Islet precursor cell (in vitro differentiated cells): Measurements from ENCODE around the gene PLSCR4.
"Not testable (repeated sequence)": the region's sequence is repeated elsewhere in the genome, so short reads cannot be mapped to it uniquely, and the experiment has no call there.

ENCODE experiments used
- DNase-seq: peaks from one replicate; pipeline ENCODE4 v3.0.0-alpha.2; 2018

The PLSCR4 gene

DNA sequence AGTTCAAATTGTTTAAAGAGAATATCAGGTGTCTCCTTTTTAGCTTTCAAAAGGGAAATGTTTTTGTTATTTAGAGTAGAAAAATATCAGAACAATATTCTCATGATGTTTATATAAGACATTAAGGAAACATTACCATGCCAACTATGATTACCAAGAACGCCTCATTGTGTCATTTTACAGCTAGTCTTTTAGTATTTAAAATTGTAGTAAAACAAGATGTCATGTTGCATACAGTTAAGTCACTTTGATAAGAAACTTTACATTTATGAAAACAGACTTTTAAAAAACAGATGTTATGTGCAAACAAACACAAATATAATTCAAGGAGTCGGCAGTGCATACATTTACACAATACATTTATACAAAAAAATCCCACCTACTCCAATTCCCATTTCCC is 4.4 kb downstream of the PLSCR4 start:
- no peak for DNase-seq

- no peak for DNase-seq
These were observed 7.3 kb downstream of the PLSCR4 start for GRCh38 chr3:146243559-146243958.

- DNase-seq = no peak
These were observed 9.2 kb downstream of the PLSCR4 start for GRCh38 chr3:146241523-146242240.

GRCh38 chr3:146233487-146233886 is 17.4 kb downstream of the PLSCR4 start:
- no peak for DNase-seq

DNA sequence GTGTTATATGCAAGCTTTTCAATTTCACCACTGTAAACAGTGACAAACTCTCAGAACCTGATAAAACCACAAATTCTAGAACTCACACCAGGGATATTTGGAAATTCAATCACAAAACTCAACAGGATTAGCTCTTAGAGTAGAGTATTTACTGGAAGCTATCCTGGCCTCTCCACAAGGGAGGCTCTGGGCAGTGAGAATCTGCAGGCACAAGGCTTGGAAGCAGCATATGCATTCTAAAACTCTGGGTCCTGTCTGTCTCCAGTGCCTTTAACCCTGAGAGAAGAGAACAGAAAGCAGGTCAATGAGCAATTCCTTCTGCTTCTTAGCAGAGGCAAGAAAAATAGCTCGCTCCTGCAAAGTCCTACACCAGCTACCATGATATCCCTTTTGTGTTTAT is 23.4 kb downstream of the PLSCR4 start:
- DNase-seq = no peak

- no peak for DNase-seq
These were observed 24.0 kb downstream of the PLSCR4 start for GRCh38 chr3:146226881-146227280.

DNA sequence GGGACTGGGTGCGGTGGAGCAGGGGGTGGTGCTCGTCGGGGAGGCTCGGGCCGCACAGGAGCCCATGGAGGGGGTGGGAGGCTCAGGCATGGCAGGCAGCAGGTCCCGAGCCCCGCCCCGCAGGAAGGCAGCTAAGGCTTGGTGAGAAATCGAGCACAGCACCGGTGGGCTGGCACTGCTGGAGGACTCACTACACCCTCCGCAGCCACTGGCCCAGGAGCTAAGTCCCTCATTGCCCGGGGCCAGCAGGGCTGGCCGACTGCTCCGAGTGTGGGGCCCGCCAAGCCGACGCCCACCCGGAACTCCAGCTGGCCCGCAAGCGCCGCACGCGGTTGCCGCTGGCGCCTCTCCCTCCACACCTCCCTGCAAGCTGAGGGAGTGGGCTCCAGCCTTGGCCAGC is 25.4 kb downstream of the PLSCR4 start:
- DNase-seq = not testable (repeated sequence)

DNA sequence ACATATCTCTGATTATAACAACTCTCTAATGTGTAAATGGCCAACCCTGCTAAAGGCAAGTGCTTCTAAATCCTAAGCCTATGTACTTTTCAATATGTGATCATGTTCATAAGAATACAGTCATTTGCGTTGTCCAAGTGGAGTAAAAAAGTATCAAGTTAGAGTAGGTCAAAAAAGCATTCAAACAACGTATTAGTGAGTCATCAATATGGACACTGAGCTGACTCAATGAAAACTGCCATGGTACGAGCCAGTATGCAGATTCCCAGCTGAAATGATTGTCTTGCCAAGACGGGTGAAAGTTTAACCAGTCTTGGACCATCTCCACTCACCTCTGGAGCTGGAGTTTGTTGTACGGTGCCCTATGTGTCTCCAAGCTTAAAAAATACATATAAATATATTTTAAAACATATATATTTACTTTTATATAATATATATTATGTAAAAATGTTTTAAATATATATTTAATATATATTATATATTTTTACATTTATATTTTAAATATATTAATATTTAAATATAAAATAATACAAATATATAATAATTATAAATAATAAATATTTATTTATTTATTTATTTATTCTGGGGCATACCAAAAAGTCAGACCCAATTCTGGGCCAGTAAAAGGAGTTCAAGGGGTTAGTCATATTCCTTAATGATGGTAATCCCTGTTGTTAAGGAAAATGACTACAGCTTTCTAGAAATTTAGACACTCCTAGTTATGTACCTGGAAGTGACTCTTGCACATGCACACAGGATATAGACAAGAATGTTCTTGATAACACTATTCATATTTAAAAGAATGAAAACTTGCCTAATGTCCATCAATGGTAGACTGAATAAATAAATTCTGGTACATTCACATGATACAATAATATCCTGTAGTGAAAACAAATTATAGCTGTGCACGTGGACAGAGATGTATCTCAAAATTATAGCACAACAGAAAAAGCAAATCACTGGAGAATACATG is 27.2 kb downstream of the PLSCR4 start:
- no peak for DNase-seq

GRCh38 chr3:146222204-146223046 is 28.5 kb downstream of the PLSCR4 start:
- peak; percentile 71 for DNase-seq

DNA sequence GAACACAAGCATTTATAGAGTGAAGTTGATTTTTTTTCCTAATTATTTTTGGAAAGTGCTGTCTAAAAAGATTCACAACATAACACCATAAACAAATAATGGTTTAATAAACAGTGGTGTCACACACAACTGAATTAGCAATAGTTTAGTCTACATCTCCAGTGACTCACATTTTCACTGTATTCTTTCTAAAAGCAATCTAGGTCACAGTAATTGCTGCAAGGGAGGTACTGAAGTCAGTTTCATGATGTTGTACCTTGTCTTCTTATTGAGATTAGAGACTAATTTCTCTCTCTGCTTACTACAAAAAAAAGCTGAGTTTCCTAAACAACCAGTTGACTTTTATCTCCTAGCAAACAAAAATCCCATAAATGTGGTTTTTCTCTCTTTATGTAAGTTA is 29.6 kb downstream of the PLSCR4 start:
- no peak for DNase-seq

GRCh38 chr3:146218880-146219866 is 31.7 kb downstream of the PLSCR4 start:
- no peak for DNase-seq

GRCh38 chr3:146217324-146217723 is 33.6 kb downstream of the PLSCR4 start:
- DNase-seq = no peak

DNA sequence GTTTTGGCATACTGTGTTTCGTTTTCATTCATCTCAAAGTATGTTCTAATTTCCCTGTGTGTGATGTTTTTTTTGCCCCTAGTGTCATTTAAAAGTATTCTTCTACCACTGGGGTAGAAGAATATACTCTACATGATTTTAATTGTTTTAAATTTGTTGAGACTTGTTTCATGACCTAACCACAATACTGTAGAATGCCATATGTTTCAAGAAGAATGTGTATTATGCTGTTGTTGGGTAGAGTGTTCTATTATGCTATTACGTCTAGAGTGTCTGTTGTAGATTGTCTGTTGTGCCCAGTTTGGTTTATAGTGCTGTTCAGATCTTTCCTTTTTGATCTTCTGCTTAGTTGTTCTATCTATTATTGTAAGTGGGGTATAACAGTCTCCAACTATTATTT is 36.4 kb downstream of the PLSCR4 start:
- no peak for DNase-seq

DNA sequence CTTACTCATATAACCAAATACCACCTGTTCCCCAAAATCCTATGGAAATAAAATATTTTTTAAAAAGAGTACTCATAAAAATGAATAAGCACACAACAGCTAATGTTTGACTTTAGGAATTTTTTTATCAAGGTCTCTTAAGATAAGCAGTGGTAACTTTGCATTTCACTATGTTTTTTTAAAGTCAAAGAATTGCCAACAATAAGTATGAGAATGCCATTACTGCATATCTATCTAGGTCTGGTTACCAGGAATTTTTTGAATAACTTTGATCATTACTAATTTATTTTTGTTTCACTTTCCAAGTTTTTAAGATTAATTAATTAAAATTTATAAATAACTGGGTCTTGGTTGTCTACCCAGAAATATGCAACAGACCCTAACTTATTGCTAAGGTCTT is 41.5 kb downstream of the PLSCR4 start:
- no peak for DNase-seq

DNA sequence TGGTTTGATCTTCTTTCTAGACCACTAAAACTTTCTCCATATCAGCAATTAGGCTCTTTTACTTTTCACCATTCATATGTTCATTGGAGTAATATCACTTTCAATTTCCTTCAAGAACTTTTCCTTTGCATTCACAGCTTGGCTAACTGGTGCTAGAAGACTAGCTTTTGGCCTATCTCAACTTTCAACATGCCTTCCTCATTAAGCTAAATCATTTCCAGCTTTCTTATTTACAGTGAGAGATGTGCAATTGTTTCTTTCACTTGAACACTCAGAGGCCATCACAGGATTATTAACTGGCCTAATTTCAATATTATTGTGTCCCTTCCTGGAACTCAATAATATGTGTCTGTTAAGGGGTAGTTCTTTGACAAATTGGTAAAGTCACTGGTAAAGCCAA is 47.1 kb downstream of the PLSCR4 start:
- no peak for DNase-seq

- DNase-seq = no peak
These were observed 50.3 kb downstream of the PLSCR4 start for GRCh38 chr3:146200461-146201220.

DNA sequence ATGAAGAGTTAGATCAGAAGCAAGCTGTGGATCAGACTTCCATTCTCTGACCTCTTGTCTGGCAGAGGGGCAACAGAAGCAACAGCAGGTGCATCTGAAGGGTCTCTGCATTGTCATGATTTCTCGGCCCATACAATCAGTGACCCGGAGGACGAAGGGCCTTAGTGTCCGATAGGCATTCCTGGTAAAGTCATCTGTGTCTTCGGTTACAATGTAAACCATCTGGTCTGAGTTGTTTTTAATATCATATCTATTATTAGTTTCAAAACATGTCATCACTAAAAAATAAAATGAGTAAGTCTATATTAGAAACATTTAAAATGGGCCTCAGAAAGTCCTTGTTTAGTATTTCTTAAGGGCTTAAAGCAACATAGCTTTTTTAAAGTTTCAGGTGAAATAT is 51.1 kb downstream of the PLSCR4 start:
- no peak for DNase-seq

- no peak for DNase-seq
These were observed 54.1 kb downstream of the PLSCR4 start for GRCh38 chr3:146196789-146197188.

DNA sequence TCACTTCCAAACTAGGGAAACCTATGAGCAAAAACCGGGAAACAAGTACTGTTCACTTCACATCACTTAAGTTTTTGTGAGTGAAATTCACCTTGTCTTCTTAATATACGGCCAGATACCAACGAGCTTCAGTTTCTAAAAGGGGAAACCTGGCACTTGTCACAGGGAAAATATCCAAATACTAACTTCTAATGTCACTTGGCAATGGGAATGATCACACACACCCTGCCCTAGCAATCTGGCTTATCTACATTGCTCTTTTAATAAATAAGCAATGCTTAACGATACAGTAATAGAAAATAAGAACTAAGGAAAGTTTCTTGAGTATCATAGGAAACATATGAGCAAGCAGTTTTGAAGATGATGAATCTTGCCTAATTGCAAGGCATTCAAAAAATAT is 55.3 kb downstream of the PLSCR4 start:
- DNase-seq = no peak

- DNase-seq = no peak
These were observed 55.9 kb downstream of the PLSCR4 start for GRCh38 chr3:146195030-146195429.

DNA sequence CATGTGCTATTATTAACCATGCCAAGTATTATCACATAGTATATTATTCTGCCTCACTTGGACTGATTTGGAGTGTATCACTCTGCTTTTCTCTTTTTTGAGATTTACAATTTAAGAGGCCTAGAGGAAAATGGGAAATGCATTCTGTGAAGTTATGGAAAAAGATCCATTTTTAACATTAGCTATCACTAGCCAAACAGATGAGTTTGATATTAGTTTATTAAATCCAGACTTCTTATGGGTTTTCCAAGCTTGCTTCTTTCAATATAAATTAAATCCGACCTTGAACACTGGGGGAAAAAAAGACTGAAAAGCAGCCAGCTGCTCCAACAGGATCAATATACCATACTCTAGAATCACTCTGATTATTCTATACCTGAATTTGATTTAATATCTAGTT is 59.9 kb downstream of the PLSCR4 start:
- no peak for DNase-seq
